VCaP (cell line): ENCODE measurements around the gene ENTPD7.

Experiments
- H3K27ac ChIP-seq: fragments of 450-650 bp; 2 replicates; pipeline ENCODE4 v1.5.1; 2017
- CTCF ChIP-seq: fragments of 450-650 bp; conservative IDR thresholded peaks from 2 replicates; pipeline ENCODE4 v1.5.1; 2017; ENCODE audit warnings: mild to moderate bottlenecking, moderate library complexity

Gene ENTPD7

GRCh38 chr10:99630433-99630832 lies 28.9 kb upstream of the ENTPD7 start:
- no peak overlapping the region; the same call in 1 of the 2 replicates for H3K27ac ChIP-seq

GRCh38 chr10:99630991-99631390 lies 28.3 kb upstream of the ENTPD7 start:
- no peak for TF ChIP-seq CTCF
- H3K27ac ChIP-seq, result no peak overlapping the region; the same call in 1 of the 2 replicates

More at GRCh38 chr10:99630433-99630832, 28.9 kb upstream of the ENTPD7 start:
- TF ChIP-seq CTCF, result peak; percentile 78

- H3K27ac ChIP-seq, result no peak overlapping the region
- no peak for TF ChIP-seq CTCF
These were observed 27.8 kb upstream of the ENTPD7 start for GRCh38 chr10:99631496-99631895.

- no peak for TF ChIP-seq CTCF
These were observed 25.5 kb upstream of the ENTPD7 start for GRCh38 chr10:99633832-99634231.

GRCh38 chr10:99647601-99648151 lies 11.6 kb upstream of the ENTPD7 start:
- TF ChIP-seq CTCF, result no peak

More at GRCh38 chr10:99633832-99634231, 25.5 kb upstream of the ENTPD7 start:
- no peak overlapping the region for H3K27ac ChIP-seq

GRCh38 chr10:99648717-99649116 lies 10.6 kb upstream of the ENTPD7 start:
- H3K27ac ChIP-seq, result no peak overlapping the region
- no peak for TF ChIP-seq CTCF

More at GRCh38 chr10:99647601-99648151, 11.6 kb upstream of the ENTPD7 start:
- H3K27ac ChIP-seq, result no peak overlapping the region

GRCh38 chr10:99652800-99653390 lies 6.4 kb upstream of the ENTPD7 start:
- TF ChIP-seq CTCF, result no peak
- peak overlapping the region; percentile 86 for H3K27ac ChIP-seq
